NCI-H2107 (cell line): Measurements from ENCODE around the gene ABHD17B.

Source experiments
- DNase-seq: peaks from one replicate; lab custom pipeline; 2025; lab: John Stamatoyannopoulos, UW

Gene ABHD17B

GRCh38 chr9:71876829-71877228 lies 34.2 kb downstream of the ABHD17B start:
- DNase-seq: no peak

- no peak for DNase-seq
These were observed 34.9 kb downstream of the ABHD17B start for GRCh38 chr9:71876106-71876505.

GRCh38 chr9:71875345-71875744 lies 35.6 kb downstream of the ABHD17B start:
- DNase-seq: no peak

- DNase-seq: no peak
These were observed 47.4 kb downstream of the ABHD17B start for GRCh38 chr9:71863631-71864030.

- no peak for DNase-seq
These were observed 49.4 kb downstream of the ABHD17B start for GRCh38 chr9:71861618-71862017.

GRCh38 chr9:71859939-71860338 lies 51.1 kb downstream of the ABHD17B start:
- no peak for DNase-seq

GRCh38 chr9:71858812-71859211 lies 52.2 kb downstream of the ABHD17B start:
- DNase-seq: no peak

- DNase-seq: no peak
These were observed 52.7 kb downstream of the ABHD17B start for GRCh38 chr9:71858102-71858798.

GRCh38 chr9:71857159-71857558 lies 53.8 kb downstream of the ABHD17B start:
- DNase-seq: no peak

GRCh38 chr9:71854811-71855210 lies 56.2 kb downstream of the ABHD17B start:
- no peak for DNase-seq

GRCh38 chr9:71853084-71853483 lies 57.9 kb downstream of the ABHD17B start:
- DNase-seq: no peak

GRCh38 chr9:71850996-71851395 lies 60.0 kb downstream of the ABHD17B start:
- no peak for DNase-seq

- no peak for DNase-seq
These were observed 63.1 kb downstream of the ABHD17B start for GRCh38 chr9:71847892-71848291.

- no peak for DNase-seq
These were observed 66.2 kb downstream of the ABHD17B start for GRCh38 chr9:71844808-71845207.

- DNase-seq: no peak
These were observed 71.3 kb downstream of the ABHD17B start for GRCh38 chr9:71839668-71840067.

- no peak for DNase-seq
These were observed 75.4 kb downstream of the ABHD17B start for GRCh38 chr9:71835596-71835995.

- DNase-seq: no peak
These were observed 80.1 kb downstream of the ABHD17B start for GRCh38 chr9:71830929-71831328.

- no peak for DNase-seq
These were observed 80.8 kb downstream of the ABHD17B start for GRCh38 chr9:71830153-71830552.

- DNase-seq: no peak
These were observed 84.7 kb downstream of the ABHD17B start for GRCh38 chr9:71826279-71826678.

- DNase-seq: no peak
These were observed 86.7 kb downstream of the ABHD17B start for GRCh38 chr9:71824257-71824656.

- no peak for DNase-seq
These were observed 88.1 kb downstream of the ABHD17B start for GRCh38 chr9:71822935-71823334.

- DNase-seq: no peak
These were observed 88.5 kb downstream of the ABHD17B start for GRCh38 chr9:71822456-71822855.

GRCh38 chr9:71821405-71821804 lies 89.6 kb downstream of the ABHD17B start:
- no peak for DNase-seq

GRCh38 chr9:71820403-71820921 lies 90.5 kb downstream of the ABHD17B start:
- no peak for DNase-seq
